HG03558 (cell line): ENCODE results near the gene ZBBX.
A peak's percentile ranks its signal among the peaks of the same experiment; 100 is the strongest.
"Not testable (repeated sequence)": the region's sequence is repeated elsewhere in the genome, so short reads cannot be mapped to it uniquely, and the experiment has no call there.

Source experiments
- ATAC-seq: cut with Tn5 transposase; IDR thresholded peaks from one replicate; pipeline ENCODE4 v1.9.1; 2021; ENCODE audit warnings: moderate number of reproducible peaks; ENCODE audit not compliant: unreplicated experiment; ENCODE audit errors: extremely low read depth

Gene ZBBX, protein sequence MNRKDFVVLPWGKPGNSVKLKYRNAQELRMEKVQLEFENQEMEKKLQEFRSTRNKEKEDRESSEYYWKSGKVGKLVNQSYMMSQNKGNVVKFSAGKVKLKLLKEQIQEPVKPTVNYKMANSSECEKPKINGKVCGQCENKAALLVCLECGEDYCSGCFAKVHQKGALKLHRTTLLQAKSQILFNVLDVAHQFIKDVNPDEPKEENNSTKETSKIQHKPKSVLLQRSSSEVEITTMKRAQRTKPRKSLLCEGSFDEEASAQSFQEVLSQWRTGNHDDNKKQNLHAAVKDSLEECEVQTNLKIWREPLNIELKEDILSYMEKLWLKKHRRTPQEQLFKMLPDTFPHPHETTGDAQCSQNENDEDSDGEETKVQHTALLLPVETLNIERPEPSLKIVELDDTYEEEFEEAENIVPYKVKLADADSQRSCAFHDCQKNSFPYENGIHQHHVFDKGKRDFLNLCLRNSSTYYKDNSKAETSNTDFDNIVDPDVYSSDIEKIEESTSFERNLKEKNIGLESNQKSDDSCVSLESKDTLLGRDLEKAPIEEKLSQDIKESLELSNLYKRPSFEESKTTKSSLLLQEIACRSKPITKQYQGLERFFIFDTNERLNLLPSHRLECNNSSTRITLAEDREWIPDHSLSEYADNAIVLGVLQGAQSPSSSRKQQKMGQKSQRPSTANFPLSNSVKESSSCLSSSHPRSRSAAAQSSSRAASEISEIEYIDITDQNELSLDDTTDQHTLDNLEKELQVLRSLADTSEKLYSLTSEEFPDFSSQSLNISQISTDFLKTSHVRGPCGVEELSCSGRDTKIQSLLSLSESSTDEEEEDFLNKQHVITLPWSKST

GRCh38 chr3:167380004-167380689 lies at the start of gene ZBBX:
Gene ZBBX, minus strand, starts transcription at chr3:167380297. Its CDS starts 7,396 bp downstream, at chr3:167372901.
- ATAC-seq = peak; percentile 100

GRCh38 chr3:167426962-167427361 lies 46.9 kb upstream of the ZBBX start:
- not testable (repeated sequence) for ATAC-seq

DNA sequence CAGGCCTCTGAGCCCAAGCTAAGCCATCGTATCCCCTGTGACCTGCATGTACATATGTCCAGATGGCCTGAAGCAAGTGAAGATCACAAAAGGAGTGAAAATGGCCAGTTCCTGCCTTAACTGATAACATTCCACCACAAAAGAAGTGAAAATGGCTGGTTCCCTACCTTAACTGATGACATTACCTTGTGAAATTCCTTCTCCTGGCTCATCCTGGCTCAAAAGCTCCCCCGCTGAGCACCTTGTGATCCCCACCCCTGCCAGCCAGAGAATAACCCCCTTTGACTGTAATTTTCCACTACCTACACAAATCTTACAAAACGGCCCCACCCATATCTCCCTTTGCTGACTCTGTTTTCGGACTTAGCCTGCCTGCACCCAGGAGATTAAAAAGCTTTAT lies 42.3 kb upstream of the ZBBX start:
- not testable (repeated sequence) for ATAC-seq

- no peak for ATAC-seq
These were observed 29.5 kb upstream of the ZBBX start for GRCh38 chr3:167409611-167410010.

GRCh38 chr3:167406876-167407492 lies 26.9 kb upstream of the ZBBX start:
- ATAC-seq = no peak

DNA sequence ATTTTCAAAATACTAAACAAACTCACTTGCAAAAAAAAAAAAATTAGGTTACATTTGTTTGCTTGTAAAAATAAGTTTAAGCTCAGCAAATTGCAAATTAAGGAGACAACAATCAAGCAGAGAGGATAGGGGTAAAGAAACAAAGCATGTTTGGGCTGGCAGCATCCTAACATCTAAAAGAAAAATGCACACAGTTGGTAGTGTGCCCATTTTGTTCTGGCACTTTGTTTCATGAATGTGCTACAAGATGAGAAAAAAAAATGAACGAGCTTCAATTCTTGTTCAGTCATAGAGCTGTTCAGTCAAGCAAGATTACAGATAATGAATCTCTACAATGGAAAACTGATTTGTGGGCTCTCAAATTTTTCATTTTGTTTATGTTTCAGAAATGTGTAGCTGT lies 17.7 kb upstream of the ZBBX start:
- no peak for ATAC-seq

DNA sequence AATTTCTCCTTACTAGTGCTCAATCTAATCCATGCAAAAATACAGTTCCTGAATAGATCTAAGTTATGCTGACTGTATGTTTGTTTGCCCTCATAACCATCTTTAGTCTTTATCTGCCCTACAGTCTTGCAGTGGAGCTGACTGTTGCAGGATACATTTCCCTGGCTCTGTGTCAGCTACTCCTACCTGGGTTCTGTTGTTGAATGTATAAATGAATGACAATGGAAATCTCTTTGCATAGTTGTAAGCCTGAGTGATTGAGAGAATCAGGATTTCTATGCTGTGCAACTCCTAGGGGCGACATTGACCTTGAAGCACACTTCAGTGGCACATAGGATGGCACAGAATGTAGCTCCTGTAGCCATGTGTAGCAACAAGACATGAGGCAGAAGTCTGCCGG lies 16.0 kb upstream of the ZBBX start:
- ATAC-seq = no peak

GRCh38 chr3:167394003-167394402 lies 13.9 kb upstream of the ZBBX start:
- ATAC-seq = no peak

DNA sequence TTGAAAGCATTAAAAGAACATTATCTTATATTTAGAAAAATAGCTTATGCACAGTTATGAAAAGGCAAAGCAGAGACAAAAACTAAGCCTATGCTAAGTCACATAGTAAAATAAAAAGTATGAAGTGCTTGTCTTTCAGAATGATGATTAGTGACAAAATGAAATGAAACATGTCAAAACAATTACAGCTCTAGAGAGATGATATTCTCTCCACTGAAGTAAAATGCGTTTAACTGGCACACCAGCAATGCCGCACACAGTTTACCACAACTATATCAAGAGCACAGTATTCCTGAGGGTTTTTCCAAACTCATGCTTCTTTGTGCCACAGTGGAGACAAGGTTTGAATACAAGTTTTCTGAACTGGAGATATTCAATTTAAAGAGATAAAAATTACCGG lies 2.1 kb upstream of the ZBBX start:
- no peak for ATAC-seq

- ATAC-seq = no peak
These were observed 4.6 kb downstream of the ZBBX start for GRCh38 chr3:167375478-167375877.

DNA sequence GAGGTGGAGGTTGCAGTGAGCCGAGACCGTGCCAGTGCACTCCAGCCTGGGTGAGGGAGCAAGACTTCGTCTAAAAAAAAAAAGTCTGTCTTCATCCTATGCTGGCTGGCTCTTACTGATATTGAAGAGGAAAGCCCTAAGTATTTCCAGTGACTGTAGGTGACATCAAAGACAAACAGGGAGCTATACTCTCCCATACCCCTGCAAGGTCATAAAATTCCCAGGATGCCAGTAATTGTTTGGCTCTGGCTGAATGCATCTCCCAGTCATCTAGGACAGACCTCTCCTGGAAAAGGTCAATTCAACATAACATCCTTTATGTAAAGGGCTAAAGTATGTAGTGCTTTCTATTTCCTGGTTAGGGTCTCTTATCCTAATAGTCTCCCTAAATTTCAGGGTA lies 8.0 kb downstream of the ZBBX start:
- ATAC-seq = no peak

DNA sequence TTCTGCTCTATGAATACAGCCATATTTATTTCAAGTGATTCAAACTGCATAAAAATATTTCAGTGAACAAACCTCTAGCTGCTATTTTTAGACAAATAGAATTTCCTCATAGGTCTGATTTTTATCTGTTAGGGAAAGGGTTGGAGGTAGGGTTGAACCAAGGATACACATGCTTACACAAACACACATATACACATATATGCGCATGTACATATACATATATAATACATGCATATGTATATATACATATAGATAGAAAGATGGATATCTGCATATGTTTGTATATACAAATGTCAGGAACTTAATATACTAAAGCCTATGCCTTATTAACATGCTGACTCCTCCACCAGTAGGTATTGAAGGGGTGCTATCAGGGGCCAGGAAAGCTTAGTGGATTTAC lies 18.1 kb downstream of the ZBBX start:
- no peak for ATAC-seq

- ATAC-seq = no peak
These were observed 18.8 kb downstream of the ZBBX start for GRCh38 chr3:167361306-167361705.

- no peak for ATAC-seq
These were observed 24.7 kb downstream of the ZBBX start for GRCh38 chr3:167355446-167355845.

- ATAC-seq = no peak
These were observed 25.3 kb downstream of the ZBBX start for GRCh38 chr3:167354751-167355150.

DNA sequence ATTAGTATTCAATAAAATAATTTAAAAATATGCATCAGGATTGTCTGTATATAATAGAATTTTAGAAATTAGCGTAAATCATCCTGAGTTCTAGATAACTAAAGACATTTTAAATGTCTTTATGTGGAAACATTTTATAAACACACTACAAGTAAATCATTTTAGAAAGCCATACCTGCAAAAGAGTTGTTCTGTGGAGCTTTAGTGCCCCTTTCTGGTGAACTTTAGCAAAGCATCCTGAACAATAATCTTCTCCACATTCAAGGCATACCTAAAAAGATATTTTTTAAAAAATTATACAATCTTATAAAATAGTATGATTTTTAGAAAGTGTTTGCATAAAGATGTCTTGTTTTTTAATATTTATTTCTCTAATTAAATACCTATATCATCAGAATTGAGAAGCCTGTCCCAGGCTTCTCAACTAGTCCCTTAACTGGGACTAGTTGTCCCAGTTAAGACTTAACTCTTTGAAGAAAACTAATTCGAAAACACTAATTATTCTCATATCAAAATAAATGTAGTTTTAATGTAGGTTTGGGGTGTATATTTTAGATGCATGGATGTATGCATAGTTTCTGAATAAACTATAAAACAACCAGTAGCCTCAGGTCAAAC lies 29.7 kb downstream of the ZBBX start:
- no peak for ATAC-seq

- no peak for ATAC-seq
These were observed 33.9 kb downstream of the ZBBX start for GRCh38 chr3:167346171-167346570.

GRCh38 chr3:167330993-167331785 lies 48.9 kb downstream of the ZBBX start:
- no peak for ATAC-seq

DNA sequence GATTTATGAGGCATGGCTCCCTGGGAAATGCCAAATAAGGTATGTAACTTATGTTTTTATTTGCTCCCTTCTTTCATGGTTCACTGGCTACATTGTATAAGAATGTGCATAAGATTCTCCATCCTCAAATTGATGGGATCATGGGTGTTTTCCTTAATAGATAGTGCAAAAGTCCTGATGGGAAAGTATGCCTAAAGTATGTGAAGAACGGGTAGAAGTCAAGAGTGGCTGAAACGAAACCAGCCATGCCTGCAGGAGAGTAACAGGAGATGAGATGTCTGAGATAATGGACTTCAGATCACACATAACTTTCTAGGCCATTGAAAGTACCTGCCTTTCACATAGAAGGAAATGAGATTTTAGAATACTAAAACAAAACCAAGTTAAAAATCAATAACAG lies 56.5 kb downstream of the ZBBX start:
- ATAC-seq = no peak
